AG04449 (cell line): ENCODE data around the gene MT1A.

Experiments
- CTCF ChIA-PET: fragments of 350-600 bp; formaldehyde crosslinking; extraction: SDS; loops from one replicate; lab custom pipeline; 2021; ENCODE audit warnings: antibody characterized with exemption; lab: Yijun Ruan, JAX
- POLR2A ChIA-PET: fragments of 400-600, 350-600 bp; formaldehyde crosslinking; extraction: SDS; loops from one replicate; lab custom pipeline; 2020; ENCODE audit warnings: antibody characterized with exemption, inconsistent platforms; lab: Yijun Ruan, JAX
- DNase-seq: peaks from one replicate; pipeline ENCODE4 v3.0.0-alpha.2; 2010; ENCODE audit warnings: low read depth, low spot score
- H3K4me3 ChIP-seq: 2 replicates; pipeline ENCODE4 v1.5.1; 2011; ENCODE audit warnings: low read depth, mild to moderate bottlenecking, control low read depth, low read length
- CTCF ChIP-seq: IDR thresholded peaks from one replicate; pipeline ENCODE4 v1.5.1; 2011; ENCODE audit warnings: mild to moderate bottlenecking, moderate library complexity, low read length, control low read depth, inconsistent platforms; ENCODE audit not compliant: insufficient read depth; ENCODE audit errors: missing control alignments

Gene MT1A

GRCh38 chr16:56688762-56689161 is 50.3 kb downstream of the MT1A start:
- CTCF ChIA-PET = interaction anchor here (1.2 to 2.6 kb wide), 3 partner anchors 13 to 111 kb away, joined by 3 to 20 read pairs (median 4); no protein-coding TSS in a partner anchor
- no peak for TF ChIP-seq CTCF
- H3K4me3 ChIP-seq = no peak overlapping the region
- POLR2A ChIA-PET = no interaction called here
- no peak for DNase-seq

DNA sequence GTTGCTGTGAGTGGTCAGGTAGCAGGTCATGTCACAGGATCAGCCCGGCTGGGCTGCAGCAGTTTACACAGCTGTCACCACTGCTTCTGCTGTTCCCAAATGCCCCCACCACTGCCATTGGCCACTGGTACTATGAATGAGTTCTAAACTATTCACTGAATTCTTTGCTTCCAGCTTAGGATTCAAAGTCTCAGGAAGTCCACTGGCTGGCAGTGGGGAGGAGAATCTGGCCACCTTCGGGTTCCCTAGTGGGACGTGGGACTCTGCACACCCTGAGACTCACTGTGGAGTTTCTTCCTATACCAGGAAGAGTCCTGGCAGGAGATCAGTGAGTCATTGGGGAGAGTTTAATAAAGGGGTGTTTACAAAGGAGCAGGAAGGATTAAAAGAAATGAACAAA is 50.7 kb downstream of the MT1A start:
- DNase-seq = no peak
- no peak overlapping the region for H3K4me3 ChIP-seq
- ChIA-PET CTCF (interaction anchor here (1.2 to 2.6 kb wide), 3 partner anchors 12 to 112 kb away, joined by 3 to 20 read pairs (median 4); no protein-coding TSS in a partner anchor), POLR2A (no interaction called here)
- TF ChIP-seq CTCF = no peak
